Peyer's patch (tissue), 4 donors: ENCODE measurements around the gene DBNDD1. TPM values are rescaled to one million over a fixed set of nuclear protein-coding genes. Genes with fewer than 3 reads are reported as not detected.
A peak's percentile ranks its signal among the peaks of the same experiment; 100 is the strongest.
"Not testable (repeated sequence)": the region's sequence is repeated elsewhere in the genome, so short reads cannot be mapped to it uniquely, and the experiment has no call there.

Experiments
- DNase-seq, 3 donors: peaks; one replicate each; pipeline ENCODE4 v3.0.0-alpha.2; 2017 to 2019
- H3K27ac ChIP-seq, 4 donors: fragments of 200-600 bp; sonication (generic); one replicate each; pipeline ENCODE4 v1.5.1; 2016 to 2019
- H3K27me3 ChIP-seq, 2 donors: fragments of 200-600 bp; sonication (generic); one replicate each; pipeline ENCODE4 v1.5.1; 2019
- H3K36me3 ChIP-seq, 3 donors: fragments of 200-600 bp; sonication (generic); one replicate each; pipeline ENCODE4 v1.5.1; 2016 to 2019
- H3K4me1 ChIP-seq, 4 donors: fragments of 200-600 bp; sonication (generic); one replicate each; pipeline ENCODE4 v1.5.1; 2016 to 2019
- H3K4me3 ChIP-seq, 4 donors: fragments of 200-600 bp; sonication (generic); 1 replicate in 3 of 4; 2 replicates in 1 of 4; pipeline ENCODE4 v1.5.1; 2016 to 2019; ENCODE audit warnings: mild to moderate bottlenecking in 1 of 4
- H3K9me3 ChIP-seq, 4 donors: fragments of 200-600 bp; sonication (generic); one replicate each; pipeline ENCODE4 v1.5.1; 2016 to 2019; ENCODE audit warnings: mild to moderate bottlenecking in 1 of 4
- CTCF ChIP-seq, 6 experiments: fragments of 450-650 bp in 4 of 6; fragments of 200-600 bp in 2 of 6; sonication (generic) in 1 of 6; IDR thresholded peaks; one replicate each; pipeline ENCODE4 v1.5.1; 2017 to 2019; ENCODE audit warnings: antibody characterized with exemption in 6 of 6, mild to moderate bottlenecking in 3 of 6, moderate library complexity in 1 of 6
- POLR2A ChIP-seq, 2 donors: fragments of 450-650 bp; IDR thresholded peaks; one replicate each; pipeline ENCODE4 v1.5.1; 2017; ENCODE audit warnings: antibody characterized with exemption in 2 of 2, mild to moderate bottlenecking in 2 of 2, moderate library complexity in 2 of 2
- total RNA-seq, 4 donors: library from RNA; depleted of rRNA; stranded (reverse); fragments of >200 nt; gene quantifications; one replicate each; pipeline ENCODE4 v1.1.0, GENCODE V29; 2016

The DBNDD1 gene
- total RNA-seq, 4 donors from 2014 or later: 1.9 to 12.3 (median 6.1) TPM

GRCh38 chr16:90001761-90002503, 17.3 kb downstream of the DBNDD1 start:
- no peak overlapping the region for H3K4me3 ChIP-seq
- TF ChIP-seq CTCF (IDR thresholded peaks at IDR 0.05) (no peak), POLR2A (IDR thresholded peaks at IDR 0.05) (no peak)
- peaks cover 0 to 7% (median 0%) of the 10 kb centered on the region in 3 donors for H3K36me3 ChIP-seq
- H3K9me3 ChIP-seq: no peaks in the 10 kb centered on the region
- no peaks in the 10 kb centered on the region for H3K4me1 ChIP-seq
- H3K27ac ChIP-seq: no peak overlapping the region
- no peaks in the 10 kb centered on the region for H3K27me3 ChIP-seq
- no peak for DNase-seq

DNA sequence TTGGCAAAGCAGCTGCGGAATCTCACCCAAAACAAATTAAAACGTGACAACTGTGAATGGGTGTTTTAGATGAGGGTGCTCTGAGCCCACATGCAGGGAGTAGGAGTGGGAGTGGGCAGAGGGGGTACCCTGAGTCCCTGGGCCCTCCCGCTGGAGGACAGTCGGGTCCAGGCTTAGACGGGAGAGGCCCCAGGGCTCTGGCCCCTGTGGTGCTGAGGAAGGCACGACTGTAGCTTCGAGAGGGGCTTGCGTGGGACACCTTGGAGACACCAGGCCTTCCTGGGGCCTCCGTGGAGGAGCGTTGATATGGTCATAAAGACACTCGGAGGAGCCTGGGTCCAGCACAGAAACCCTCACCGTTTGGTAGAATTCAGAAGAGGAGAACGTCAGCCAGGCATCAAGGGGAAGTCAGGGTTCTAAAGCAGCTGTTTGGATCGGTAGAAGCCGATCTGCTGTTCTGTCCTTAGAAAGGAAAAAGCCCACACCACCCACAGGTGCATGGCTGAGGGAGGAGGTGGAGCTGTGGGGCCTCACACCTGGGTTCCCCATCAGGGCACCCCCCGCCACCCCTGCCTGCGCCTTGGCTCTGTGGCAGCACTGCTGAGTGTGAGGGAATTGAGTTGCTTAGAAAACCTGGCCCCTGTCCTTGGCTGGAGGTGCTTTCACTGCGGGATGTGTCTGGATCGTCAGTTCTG, 18.4 kb downstream of the DBNDD1 start:
- DNase-seq: no peak
- Histone ChIP-seq H3K9me3 (no peaks in the 10 kb centered on the region), H3K4me3 (no peak overlapping the region), H3K27me3 (no peaks in the 10 kb centered on the region), H3K36me3 (peaks cover 0 to 12% (median 0%) of the 10 kb centered on the region in 3 donors), H3K27ac (no peak overlapping the region), H3K4me1 (no peaks in the 10 kb centered on the region)
- TF ChIP-seq CTCF (IDR thresholded peaks at IDR 0.05) (no peak), POLR2A (IDR thresholded peaks at IDR 0.05) (no peak)

DNA sequence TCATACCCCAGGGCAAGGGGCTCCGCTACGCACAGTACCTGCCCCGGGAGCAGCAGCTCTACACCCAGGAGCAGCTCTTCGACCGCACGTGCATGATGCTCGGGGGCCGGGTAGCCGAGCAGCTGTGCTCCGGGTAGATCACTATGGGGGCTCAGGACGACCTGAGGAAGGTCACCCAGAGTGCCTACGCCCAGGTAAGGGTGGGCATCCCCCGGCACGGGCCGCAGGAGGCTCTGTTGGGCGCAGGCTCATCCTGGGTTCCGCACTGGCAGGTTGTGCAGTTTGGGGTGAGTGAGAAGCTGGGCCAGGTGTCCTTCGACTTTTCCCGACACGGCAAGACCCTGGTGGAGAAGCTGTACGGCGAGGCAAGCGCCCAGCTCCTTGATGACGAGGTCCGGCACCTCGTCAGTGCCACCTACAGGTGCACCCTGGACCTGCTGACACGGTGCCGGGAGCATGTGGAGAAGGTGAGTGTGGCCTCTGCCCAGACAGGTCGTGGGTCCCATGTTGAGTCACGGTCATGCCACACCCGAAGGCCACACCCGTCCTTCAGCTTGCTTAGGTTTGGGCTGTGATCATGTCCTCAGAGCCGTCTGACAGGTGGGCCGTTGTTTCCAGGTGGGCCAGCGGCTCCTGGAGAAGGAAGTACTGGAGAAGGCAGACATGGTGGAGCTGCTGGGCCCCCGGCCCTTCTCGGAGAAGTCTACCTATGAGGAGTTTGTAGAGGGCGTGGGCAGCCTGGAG, 19.3 kb downstream of the DBNDD1 start:
- Histone ChIP-seq H3K4me1 (no peaks in the 10 kb centered on the region), H3K4me3 (no peak overlapping the region), H3K27me3 (no peaks in the 10 kb centered on the region), H3K27ac (no peak overlapping the region), H3K9me3 (peaks cover 0 to 4% (median 0%) of the 10 kb centered on the region in 4 donors), H3K36me3 (peaks cover 0 to 21% (median 0%) of the 10 kb centered on the region in 3 donors)
- TF ChIP-seq CTCF (IDR thresholded peaks at IDR 0.05) (peak in 2 of 6 experiments; percentile 32), POLR2A (IDR thresholded peaks at IDR 0.05) (no peak)
- DNase-seq: peak in 2 of 3 donors; percentile 62 to 64

- no peaks in the 10 kb centered on the region for H3K4me1 ChIP-seq
- no peak for DNase-seq
- no peak for TF ChIP-seq CTCF (IDR thresholded peaks at IDR 0.05)
- no peak for TF ChIP-seq POLR2A (IDR thresholded peaks at IDR 0.05)
- peaks cover 0 to 6% (median 0%) of the 10 kb centered on the region in 4 donors for H3K9me3 ChIP-seq
- H3K4me3 ChIP-seq: no peak overlapping the region
- peaks cover 0 to 58% (median 0%) of the 10 kb centered on the region in 3 donors for H3K36me3 ChIP-seq
- peak overlapping the region in 3 of 4 donors; percentile 45 to 84 (median 67) for H3K27ac ChIP-seq
- H3K27me3 ChIP-seq: no peaks in the 10 kb centered on the region
These were observed 23.1 kb downstream of the DBNDD1 start for GRCh38 chr16:89996178-89996489.

DNA sequence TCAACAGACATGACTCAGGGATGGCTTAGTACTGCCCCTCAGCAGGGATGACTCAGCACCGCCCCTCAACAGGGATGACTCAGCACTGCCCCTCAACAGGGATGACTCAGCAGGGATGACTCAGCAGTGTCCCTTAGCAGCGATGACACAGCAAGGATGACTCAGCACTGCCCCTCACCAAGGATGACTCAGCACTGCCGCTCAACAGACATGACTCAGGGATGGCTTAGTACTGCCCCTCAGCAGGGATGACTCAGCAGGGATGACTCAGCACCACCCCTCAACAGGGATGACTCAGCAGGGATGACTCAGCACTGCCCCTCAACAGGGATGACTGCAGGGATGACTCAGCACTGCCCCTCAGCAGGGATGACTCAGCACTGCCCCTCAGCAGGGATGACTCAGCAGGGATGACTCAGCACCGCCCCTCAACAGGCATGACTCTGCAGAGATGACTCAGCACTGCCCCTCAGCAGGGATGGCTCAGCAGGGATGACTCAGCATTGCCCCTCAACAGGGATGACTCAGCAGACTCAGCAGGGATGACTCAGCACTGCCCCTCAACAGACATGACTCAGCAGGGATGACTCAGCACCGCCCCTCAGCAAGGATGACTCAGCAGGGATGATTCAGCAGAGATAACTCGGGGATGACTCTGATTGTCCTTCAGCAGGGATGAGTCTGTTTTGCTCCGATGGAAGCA, 23.6 kb downstream of the DBNDD1 start:
- H3K4me3 ChIP-seq, DNase-seq, H3K27me3 ChIP-seq, H3K9me3 ChIP-seq, H3K4me1 ChIP-seq: not testable (repeated sequence)
- peak overlapping the region in 3 of 4 donors; percentile 45 to 84 (median 67) for H3K27ac ChIP-seq
- H3K36me3 ChIP-seq: peaks cover 0 to 64% (median 0%) of the 10 kb centered on the region in 3 donors

DNA sequence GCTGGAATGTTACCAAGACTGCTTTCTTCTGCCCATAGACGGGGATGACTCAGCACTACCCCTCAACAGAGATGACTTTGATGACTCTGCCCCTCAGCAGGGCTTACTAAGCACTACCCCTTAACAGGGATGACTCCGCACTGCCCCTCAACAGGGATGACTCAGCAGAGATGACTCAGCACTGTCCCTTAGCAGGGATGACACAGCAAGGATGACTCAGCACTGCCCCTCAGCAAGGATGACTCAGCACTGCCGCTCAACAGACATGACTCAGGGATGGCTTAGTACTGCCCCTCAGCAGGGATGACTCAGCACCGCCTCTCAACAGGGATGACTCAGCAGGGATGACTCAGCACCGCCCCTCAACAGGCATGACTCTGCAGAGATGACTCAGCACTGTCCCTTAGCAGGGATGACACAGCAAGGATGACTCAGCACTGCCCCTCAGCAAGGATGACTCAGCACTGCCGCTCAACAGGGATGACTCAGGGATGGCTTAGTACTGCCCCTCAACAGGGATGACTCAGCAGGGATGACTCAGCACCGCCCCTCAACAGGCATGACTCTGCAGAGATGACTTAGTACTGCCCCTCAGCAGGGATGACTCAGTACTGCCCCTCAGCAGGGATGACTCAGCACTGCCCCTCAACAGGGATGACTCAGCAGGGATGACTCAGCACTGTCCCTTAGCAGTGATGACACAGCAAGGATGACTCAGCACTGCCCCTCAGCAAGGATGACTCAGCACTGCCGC, 24.4 kb downstream of the DBNDD1 start:
- not testable (repeated sequence) for H3K27me3 ChIP-seq, H3K4me1 ChIP-seq, H3K4me3 ChIP-seq, H3K9me3 ChIP-seq, DNase-seq
- Histone ChIP-seq H3K36me3 (peaks cover 0 to 71% (median 0%) of the 10 kb centered on the region in 3 donors), H3K27ac (peak overlapping the region in 3 of 4 donors; percentile 45 to 84 (median 67))
